CD4-positive, alpha-beta T cell treated with Interleukin-4 for 4 hours (primary cell): ENCODE results near the gene C1orf174.
A peak's percentile ranks its signal among the peaks of the same experiment; 100 is the strongest.
"Not testable (repeated sequence)": the region's sequence is repeated elsewhere in the genome, so short reads cannot be mapped to it uniquely, and the experiment has no call there.

Experiments used
- DNase-seq: peaks from one replicate; pipeline ENCODE4 v3.0.0-alpha.2; 2020

C1orf174 gene

DNA sequence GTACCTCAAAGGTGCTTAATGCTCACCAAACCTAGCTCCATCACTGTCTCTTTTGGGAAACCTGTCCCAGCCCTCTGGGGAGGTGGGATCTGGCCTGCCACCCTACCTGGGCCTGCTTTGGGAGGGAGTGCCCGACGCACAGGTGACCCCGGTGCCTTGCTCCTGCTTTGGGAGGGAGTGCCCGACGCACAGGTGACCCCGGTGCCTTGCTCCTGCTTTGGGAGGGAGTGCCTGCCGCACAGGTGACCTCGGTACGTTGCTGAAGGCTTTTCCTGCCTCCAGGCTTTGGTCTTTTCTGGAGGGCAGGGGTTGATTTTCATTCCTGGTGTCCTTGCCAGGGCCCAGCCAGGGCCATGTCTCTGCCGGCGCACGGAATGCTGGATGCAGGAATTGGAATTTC, 25.2 kb upstream of the C1orf174 start:
- no peak for DNase-seq

GRCh38 chr1:3924825-3925220, 24.8 kb upstream of the C1orf174 start:
- DNase-seq: no peak

DNA sequence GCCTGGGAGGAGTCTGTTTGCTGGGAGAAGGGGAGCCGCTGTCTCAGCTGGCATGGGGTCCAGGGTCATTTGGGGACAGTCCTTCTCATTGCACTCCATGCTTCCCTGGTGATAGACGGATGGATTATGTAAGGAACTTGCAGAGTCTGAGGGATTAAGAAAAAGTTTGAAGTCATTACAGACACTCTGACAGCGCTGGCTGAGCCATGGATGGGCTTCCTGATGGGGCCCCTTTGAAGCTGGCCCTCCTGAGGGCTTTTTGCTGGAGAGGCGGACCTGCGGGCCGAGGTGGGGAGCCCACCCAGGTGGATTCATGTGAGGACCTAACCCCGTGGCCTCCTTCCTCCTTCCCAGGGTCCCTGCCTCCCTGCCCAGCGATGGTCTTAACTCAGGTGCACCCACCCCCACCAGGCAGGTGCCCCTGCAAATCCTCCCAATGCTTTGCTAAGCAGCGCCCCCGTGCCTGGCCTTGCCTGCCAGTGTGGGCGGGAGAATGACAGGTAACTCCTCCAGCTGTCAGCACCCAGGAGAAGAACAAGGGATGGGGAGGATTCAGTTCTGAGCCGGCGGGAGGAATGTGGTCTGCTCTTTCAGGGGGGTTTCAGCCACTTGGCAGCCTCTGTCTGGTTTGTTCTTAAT, 24.2 kb upstream of the C1orf174 start:
- no peak for DNase-seq

DNA sequence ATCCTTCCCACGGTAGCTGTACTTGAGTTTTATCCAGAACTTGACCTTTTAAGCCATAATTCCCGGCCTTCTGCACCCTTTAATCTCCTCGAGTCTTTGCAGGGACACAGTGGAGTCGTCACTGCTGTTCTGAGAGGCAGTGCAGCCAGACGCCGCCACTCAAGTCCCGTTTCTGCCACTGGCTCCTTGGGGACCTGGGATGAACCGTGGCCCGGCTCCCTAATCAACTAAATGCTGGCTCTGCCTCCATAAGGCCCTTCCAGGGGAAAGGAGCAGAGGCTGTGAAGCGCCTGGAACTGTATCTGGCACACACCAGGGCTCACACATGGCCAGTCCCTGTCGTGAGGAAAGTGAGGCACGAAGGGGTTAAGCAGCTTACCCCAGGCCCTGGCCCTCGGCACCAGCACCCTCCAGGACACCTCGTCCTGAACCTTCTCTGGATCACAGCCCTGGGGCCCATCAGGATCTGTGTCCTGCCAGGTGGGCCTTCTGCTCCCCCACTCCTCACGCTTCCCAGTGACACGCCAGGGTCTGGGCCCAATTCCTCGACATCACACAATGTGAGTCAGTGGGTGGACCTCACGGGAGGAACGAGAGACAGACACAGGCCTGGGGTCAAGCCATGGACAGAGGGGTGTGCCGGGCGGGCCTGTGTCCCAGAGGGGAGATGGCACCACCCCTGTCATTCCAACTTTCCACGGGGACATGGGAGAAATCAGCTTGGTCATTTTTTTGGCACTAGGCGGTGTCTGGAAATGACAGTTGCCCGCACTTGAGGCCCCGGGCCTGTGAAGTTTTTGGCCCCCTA, 23.5 kb upstream of the C1orf174 start:
- no peak for DNase-seq

DNA sequence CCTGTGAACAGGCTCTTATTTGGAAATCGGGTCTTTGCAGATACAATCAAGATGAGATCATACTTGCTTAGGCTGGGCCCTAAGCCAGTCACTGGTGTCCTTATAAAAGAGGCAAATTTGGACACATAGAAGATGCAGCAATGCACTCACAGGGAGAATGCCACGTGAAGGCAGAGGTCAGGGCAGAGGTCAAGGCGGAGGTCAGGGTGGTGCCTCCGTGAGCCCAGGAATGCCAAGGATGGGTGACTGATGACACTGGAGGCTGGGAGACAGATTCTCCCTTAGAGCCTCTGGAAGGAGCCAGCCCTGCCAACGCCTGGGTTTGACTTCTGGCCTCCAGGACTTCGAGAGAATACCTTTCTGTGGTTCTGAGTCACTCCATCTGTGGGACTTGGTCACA, 22.8 kb upstream of the C1orf174 start:
- DNase-seq: no peak

GRCh38 chr1:3922201-3922725, 22.2 kb upstream of the C1orf174 start:
- DNase-seq: peak; percentile 68

- no peak for DNase-seq
These were observed 21.7 kb upstream of the C1orf174 start for GRCh38 chr1:3921765-3922164.

- DNase-seq: no peak
These were observed 19.6 kb upstream of the C1orf174 start for GRCh38 chr1:3919706-3920105.

DNA sequence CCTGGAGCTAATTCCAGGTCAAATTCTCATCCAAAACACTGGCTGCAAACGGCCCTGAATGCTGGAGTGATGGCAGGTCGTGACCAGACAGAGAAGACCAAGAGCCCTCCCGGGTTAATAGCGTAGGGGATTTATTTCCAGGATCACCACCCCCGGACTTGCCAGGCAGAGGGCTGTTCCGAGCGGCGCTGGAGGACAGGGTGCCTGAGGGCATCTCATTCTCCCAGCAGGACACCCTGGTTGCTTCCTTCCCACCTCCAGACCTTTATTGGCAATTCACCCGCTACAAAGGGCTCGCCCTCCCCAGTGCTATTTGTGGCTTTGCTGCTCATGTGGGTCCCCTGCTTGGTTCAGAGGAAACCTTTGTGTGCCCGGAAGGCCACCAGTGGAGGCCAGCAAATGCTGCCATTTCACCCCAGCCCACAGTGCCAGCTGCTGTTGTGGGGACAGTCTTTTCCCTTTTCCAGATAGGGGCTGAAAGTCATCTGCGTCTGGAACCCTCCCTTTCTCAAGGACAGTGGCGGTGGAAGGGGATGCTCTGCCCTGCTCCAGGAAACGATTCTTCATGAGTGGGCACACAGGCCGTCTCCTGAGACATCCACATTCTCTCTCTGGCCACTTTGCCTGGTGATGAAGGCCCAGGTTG, 19.0 kb upstream of the C1orf174 start:
- no peak for DNase-seq

DNA sequence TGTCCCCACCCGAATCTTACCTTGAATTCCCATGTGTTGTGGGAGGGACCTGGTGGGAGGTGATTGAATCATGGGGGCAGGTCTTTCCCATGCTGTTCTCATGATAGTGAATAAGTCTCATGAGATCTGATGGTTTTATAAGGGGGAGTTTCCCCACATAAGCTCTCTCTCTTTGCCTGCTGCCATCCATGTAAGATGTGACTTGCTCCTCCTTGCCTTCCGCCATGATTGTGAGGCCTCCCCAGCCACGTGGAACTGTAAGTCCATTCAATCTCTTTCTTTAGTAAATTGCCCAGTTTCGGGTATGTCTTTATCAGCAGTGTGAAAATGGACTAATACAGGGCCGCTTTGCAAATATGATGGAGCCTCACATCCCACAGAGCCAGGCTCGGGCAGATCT, 18.3 kb upstream of the C1orf174 start:
- DNase-seq: not testable (repeated sequence)

DNA sequence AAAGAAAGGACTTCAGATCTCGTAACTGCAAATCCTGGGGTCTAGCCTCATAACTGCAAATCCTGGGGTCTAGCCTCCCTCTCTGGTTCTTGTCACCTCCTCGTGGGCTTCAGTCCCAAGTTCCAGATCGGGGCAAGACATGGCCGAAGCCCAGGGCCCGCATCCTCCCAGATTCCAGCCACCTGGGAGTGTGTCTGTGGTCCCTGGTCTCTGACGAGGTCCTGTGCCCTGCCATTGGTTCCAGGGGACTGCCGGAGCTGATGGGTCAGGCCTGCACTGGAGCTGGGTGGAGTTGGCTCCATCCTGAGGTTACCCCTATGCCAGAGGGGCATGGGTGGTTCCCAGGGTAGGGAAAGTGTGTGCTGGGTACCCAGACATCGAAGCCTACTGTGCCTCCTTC, 17.7 kb upstream of the C1orf174 start:
- no peak for DNase-seq

DNA sequence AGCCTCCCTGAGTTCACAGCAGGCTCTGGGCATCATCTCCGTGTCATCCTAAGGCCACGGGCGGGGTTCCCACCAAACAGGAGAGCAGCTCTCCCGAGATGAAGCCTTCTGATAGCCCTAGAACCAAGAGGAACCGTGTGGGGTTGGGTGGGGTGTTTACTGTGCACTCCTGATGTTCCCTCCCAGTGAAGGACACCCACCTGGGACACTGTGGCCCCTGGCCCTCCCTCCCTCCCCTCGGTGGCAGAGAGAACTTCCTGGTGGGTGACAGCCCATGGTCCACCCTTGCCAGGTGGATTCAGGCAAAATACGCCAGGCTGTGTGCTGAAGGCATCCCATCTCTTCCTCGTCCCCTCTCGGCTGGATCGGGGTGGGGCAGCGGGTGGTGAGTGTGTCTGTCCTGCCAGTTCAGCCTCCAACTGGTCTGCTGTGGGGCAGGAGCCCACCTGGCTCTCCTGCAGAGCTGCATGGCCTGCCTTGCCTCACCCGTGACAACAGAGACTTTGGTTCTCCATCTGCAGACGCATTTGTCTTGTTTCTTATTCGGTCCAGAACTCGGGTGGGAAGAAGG, 15.6 kb upstream of the C1orf174 start:
- no peak for DNase-seq

DNA sequence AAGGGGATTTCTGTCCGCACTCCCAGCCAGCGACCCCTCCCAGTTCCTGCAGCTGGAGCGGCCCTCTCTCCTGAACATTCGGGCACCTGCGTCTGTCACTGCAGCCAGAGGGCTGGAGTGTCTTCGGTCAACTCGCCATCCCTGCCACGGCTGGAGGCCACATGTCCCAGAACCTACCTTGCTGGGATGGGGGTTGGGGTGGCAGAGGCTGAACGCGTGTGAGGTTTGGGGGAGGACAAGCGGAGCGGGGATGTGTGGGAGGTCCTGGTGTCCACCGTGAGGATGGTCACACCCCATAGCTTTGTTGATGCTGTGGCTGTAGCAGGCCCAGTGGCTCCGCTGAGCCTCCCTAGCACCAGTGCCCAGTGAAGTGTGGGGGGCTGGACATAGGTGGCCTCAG, 14.8 kb upstream of the C1orf174 start:
- no peak for DNase-seq

GRCh38 chr1:3914331-3914851, 14.3 kb upstream of the C1orf174 start:
- no peak for DNase-seq

- DNase-seq: no peak
These were observed 13.0 kb upstream of the C1orf174 start for GRCh38 chr1:3912809-3913685.

GRCh38 chr1:3911981-3912808, 12.1 kb upstream of the C1orf174 start:
- no peak for DNase-seq

DNA sequence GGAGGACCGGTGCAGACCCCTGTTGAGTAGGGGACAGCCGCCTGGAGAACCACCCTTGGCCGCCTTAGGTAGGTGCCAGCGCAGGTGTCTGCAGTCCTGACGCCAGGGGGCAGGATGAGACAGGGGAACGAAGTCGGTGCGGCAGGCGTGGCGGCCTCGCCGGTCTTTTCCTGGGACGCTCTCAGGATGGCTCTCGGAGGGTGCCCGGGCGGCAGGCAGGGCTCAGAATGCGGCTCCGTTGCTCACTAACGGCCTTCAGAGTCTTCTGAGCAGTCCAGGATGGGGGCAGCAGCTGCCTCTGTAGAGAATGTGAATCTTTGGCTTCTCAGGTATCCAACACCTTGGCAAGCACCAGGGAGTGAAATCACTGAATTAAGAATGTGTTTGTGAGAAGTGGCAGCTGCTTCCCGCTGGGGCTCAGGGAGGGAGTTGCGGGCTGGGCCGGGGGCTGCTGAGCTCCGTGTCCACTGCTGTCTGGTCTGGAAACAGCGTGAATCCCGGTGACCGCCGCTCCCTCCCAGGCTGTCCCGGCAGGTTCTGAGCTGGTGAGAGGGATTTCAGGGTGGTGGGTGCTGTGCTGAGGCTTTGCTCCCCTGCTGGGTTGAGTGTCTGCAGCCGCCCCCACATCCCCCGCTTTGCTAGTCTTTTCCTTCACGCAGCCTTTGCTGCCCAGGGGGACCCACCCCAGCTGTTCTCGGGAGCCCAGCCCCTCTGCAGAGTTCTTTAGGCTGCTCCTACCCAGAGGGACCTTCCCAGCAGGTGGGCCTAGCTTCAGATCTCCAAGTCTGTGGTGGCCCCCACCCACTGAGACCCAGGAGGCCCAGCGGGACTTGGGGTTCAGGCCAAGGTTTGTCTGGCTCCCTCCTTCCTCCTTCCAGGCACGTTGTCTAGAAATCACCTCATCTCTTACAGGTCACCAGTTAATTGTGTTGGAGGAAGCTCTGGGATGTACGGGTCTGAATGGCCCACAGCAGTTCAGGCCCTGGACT, 11.1 kb upstream of the C1orf174 start:
- DNase-seq: peak; percentile 63

DNA sequence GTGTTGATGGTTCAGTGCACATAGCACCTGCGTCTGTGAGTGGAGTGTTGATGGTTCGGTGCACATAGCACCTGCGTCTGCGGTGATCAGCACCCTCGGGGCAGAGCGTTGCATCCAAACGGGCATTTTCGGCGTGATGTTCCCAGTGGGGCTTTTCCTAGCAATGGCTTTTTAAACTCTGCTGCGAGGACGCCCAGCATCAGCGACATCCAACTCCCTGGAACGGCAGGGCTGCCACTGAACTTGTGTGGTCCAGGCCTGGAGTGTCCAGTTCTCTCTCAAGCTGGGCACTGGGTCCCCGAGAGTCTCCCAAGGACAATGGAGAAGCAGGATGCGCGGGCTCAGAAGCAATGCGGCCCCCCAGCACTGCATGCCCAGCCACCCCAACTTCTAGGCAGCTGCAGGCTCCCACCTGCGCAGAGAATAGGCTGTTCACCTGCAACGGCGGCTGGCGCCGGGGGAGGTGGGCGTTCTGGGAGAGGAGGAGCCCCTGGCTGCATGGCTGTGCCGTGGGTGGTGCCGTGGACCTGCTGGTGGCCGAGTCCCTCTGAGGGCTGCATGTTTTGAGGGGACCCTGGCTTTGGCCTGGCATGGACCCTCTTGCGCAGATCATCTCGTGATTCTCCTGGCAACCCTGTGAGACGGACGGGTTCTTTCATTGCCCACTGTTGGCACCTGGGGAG, 10.1 kb upstream of the C1orf174 start:
- no peak for DNase-seq

GRCh38 chr1:3909615-3910014, 9.5 kb upstream of the C1orf174 start:
- DNase-seq: no peak
